Endothelial cell of umbilical vein (primary cell): ENCODE measurements around the gene SLC36A4.

Experiments
- EZH2 ChIP-seq: IDR thresholded peaks from 2 replicates; pipeline ENCODE4 v1.6.1; 2012; ENCODE audit warnings: borderline replicate concordance, low read depth, mild to moderate bottlenecking, moderate library complexity, low read length, inconsistent platforms; ENCODE audit not compliant: severe bottlenecking
- FOS ChIP-seq: IDR thresholded peaks from 2 replicates; pipeline ENCODE4 v1.6.1; 2011; ENCODE audit warnings: mild to moderate bottlenecking, low read length, moderate library complexity, borderline replicate concordance; ENCODE audit not compliant: insufficient read depth
- GATA2 ChIP-seq: IDR thresholded peaks from 2 replicates; pipeline ENCODE4 v1.7.0; 2011; ENCODE audit warnings: low read depth, mild to moderate bottlenecking, moderate library complexity, mixed read lengths, low read length; ENCODE audit not compliant: insufficient read length, insufficient read depth
- JUN ChIP-seq: IDR thresholded peaks from 2 replicates; pipeline ENCODE4 v1.6.1; 2011; ENCODE audit warnings: borderline replicate concordance, low read depth; ENCODE audit not compliant: insufficient read length, insufficient read depth
- MYC ChIP-seq: IDR thresholded peaks from one replicate; pipeline ENCODE4 v1.6.1; 2011; ENCODE audit warnings: mild to moderate bottlenecking, low read depth, low read length
- POLR2A ChIP-seq: IDR thresholded peaks from 2 replicates; pipeline ENCODE4 v1.6.1; 2012; ENCODE audit warnings: low read depth, mild to moderate bottlenecking, control low read depth, low read length
- POLR2AphosphoS5 ChIP-seq: IDR thresholded peaks from 2 replicates; pipeline ENCODE4 v1.6.1; 2012; ENCODE audit warnings: low read depth, mild to moderate bottlenecking, control low read depth, low read length, moderate library complexity; ENCODE audit not compliant: insufficient read depth
- TF ChIP-seq, protein P1 (sequence below), 2 donors: IDR thresholded peaks; 1 replicate in 1 of 2; 2 replicates in 1 of 2; pipeline ENCODE4 v1.5.1; 2011; ENCODE audit warnings: low read length in 2 of 2, mild to moderate bottlenecking in 2 of 2, moderate library complexity in 2 of 2, control low read depth in 1 of 2, inconsistent platforms in 1 of 2, low read depth in 1 of 2; ENCODE audit not compliant: insufficient read depth in 1 of 2; ENCODE audit errors: extremely low read depth in 1 of 2
- TF ChIP-seq, protein P2 (sequence below): IDR thresholded peaks from 2 replicates; pipeline ENCODE4 v1.6.1; 2011; ENCODE audit not compliant: insufficient read depth, insufficient read length

DNA sequence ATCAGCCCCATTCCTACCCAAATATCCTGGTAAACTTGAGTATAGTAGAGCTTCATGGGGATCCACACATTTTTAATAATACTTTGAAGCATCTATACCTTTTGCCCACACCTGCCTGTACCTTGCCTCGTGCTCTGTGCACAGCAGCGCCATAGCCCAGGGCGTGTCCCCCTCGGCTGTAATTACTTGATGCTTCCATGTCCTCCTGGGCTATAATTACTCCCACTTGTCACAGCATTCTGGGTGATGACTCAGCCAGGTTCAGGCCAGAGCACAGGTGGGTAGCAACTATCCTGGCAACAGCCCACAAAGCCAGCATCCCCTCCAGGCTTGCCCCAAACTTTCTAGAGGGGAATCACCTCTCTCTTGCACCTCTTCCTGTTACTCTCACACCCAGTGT is 23.7 kb upstream of the SLC36A4 start:
- TF ChIP-seq EZH2: no peak
- TF ChIP-seq, protein P1, sequence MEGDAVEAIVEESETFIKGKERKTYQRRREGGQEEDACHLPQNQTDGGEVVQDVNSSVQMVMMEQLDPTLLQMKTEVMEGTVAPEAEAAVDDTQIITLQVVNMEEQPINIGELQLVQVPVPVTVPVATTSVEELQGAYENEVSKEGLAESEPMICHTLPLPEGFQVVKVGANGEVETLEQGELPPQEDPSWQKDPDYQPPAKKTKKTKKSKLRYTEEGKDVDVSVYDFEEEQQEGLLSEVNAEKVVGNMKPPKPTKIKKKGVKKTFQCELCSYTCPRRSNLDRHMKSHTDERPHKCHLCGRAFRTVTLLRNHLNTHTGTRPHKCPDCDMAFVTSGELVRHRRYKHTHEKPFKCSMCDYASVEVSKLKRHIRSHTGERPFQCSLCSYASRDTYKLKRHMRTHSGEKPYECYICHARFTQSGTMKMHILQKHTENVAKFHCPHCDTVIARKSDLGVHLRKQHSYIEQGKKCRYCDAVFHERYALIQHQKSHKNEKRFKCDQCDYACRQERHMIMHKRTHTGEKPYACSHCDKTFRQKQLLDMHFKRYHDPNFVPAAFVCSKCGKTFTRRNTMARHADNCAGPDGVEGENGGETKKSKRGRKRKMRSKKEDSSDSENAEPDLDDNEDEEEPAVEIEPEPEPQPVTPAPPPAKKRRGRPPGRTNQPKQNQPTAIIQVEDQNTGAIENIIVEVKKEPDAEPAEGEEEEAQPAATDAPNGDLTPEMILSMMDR (IDR thresholded peaks at IDR 0.05; ENCODE audit: extremely low read depth in 1 of 2, insufficient read depth in 1 of 2, low read depth in 1 of 2, low read length in 2 of 2): no peak
- no peak for TF ChIP-seq POLR2AphosphoS5
- no peak for TF ChIP-seq JUN
- no peak for TF ChIP-seq MYC
- TF ChIP-seq POLR2A: no peak
- TF ChIP-seq GATA2: no peak
- TF ChIP-seq, protein P2, sequence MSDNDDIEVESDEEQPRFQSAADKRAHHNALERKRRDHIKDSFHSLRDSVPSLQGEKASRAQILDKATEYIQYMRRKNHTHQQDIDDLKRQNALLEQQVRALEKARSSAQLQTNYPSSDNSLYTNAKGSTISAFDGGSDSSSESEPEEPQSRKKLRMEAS: no peak
- TF ChIP-seq FOS: no peak
